Fibroblast of lung (primary cell): ENCODE results near the gene SCFD2.

ENCODE experiments used
- EZH2 ChIP-seq: IDR thresholded peaks from 2 replicates; pipeline ENCODE4 v1.5.1; 2012; ENCODE audit warnings: low read length, control low read depth, mild to moderate bottlenecking; ENCODE audit errors: missing control alignments
- TF ChIP-seq, protein P1 (sequence below), 2 donors: IDR thresholded peaks in 1 of 2; conservative IDR thresholded peaks in 1 of 2; 1 replicate in 1 of 2; 2 replicates in 1 of 2; pipeline ENCODE4 v1.5.1; 2011 to 2012; ENCODE audit warnings: low read length in 2 of 2, control low read depth in 1 of 2, inconsistent platforms in 1 of 2, low read depth in 1 of 2, mild to moderate bottlenecking in 1 of 2

DNA sequence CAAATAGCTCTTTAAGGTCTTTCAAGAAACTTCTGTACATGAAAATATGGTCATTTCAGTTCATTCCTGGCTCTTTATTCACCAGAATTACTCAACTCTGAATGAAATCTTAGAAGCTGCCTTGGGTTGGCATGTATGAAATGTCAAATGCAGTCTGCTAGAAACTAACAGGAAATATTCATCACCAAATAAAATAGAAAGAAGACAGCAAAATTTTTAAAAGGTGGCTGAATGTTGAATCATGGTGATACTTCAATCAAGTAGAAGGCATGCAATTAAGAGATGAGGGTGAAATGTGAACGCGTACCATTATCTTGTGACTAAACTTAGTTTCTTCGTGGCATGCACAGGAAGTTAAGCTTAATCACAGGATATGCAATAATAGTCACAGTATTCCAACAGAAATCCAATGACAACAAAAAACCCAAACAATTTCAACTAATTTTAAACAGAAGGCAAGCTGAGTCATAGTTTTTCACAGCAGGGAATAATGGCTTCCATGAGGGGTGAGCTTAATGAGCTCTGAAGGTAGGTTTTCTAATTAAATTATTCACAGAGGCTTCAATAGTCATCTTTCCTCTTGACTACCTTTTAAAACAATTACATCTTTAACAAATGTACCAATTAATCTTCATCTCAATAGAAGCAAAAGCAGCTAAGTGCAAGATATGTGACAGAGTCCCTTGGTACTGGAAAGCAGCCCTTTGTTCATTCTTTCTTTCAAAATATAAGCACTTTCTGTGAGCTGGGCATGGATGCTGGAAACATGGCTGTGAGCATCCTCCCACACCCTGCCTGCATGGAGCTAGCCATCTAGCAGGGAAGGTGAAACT, 44.5 kb downstream of the SCFD2 start:
- TF ChIP-seq, protein P1, sequence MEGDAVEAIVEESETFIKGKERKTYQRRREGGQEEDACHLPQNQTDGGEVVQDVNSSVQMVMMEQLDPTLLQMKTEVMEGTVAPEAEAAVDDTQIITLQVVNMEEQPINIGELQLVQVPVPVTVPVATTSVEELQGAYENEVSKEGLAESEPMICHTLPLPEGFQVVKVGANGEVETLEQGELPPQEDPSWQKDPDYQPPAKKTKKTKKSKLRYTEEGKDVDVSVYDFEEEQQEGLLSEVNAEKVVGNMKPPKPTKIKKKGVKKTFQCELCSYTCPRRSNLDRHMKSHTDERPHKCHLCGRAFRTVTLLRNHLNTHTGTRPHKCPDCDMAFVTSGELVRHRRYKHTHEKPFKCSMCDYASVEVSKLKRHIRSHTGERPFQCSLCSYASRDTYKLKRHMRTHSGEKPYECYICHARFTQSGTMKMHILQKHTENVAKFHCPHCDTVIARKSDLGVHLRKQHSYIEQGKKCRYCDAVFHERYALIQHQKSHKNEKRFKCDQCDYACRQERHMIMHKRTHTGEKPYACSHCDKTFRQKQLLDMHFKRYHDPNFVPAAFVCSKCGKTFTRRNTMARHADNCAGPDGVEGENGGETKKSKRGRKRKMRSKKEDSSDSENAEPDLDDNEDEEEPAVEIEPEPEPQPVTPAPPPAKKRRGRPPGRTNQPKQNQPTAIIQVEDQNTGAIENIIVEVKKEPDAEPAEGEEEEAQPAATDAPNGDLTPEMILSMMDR (conservative IDR thresholded peaks at IDR 0.05 in 1 of 2, IDR thresholded peaks at IDR 0.05 in 1 of 2; ENCODE audit: low read depth in 1 of 2, low read length in 2 of 2), result no peak
- TF ChIP-seq EZH2, result no peak
